Measurements from ENCODE around the gene C9orf153. TPM values are rescaled to one million over a fixed set of nuclear protein-coding genes. Genes with fewer than 3 reads are reported as not detected.

The C9orf153 gene
- total and polyA plus RNA-seq, 2 donors (not counting 1 experiment from before 2014, with no cell fraction given): 0.67 TPM; not detected in 1

- H3K9ac ChIP-seq (ENCODE audit: low read length): no peak overlapping the region
- no peaks in the 10 kb centered on the region for H3K4me1 Mint-ChIP-seq
- no peaks in the 10 kb centered on the region for H3K9me3 Mint-ChIP-seq (ENCODE audit: insufficient read depth)
- ATAC-seq (ENCODE audit: low read depth) (no peak), DNase-seq (no peak)
- CTCF ChIA-PET: no interaction called here
- H2AFZ ChIP-seq (ENCODE audit: insufficient read depth, low read depth, low read length, poor library complexity, severe bottlenecking): no peak overlapping the region
- POLR2A ChIA-PET: no interaction called here
- no peak overlapping the region for H3K4me3 ChIP-seq (ENCODE audit: control extremely low read depth in 1 of 5, extremely low read depth in 1 of 5, insufficient read depth in 1 of 5, low read depth in 2 of 5, low read length in 4 of 5)
- H3K4me2 ChIP-seq (replicated peaks; ENCODE audit: low read depth, low read length, poor library complexity, severe bottlenecking): no peak overlapping the region
- TF ChIP-seq CTCF (IDR thresholded peaks at IDR 0.05): no peak
- TF ChIP-seq EZH2 (IDR thresholded peaks at IDR 0.05; ENCODE audit: borderline replicate concordance, insufficient read depth, low read depth, low read length, poor library complexity, severe bottlenecking): no peak
- H3K36me3 ChIP-seq (replicated peaks in 1 of 2; ENCODE audit: control extremely low read depth in 1 of 2, control insufficient read depth in 1 of 2, extremely low read depth in 1 of 2, insufficient read depth in 2 of 2, low read length in 1 of 2): no peaks in the 10 kb centered on the region
- no peak overlapping the region for H3K27ac ChIP-seq (ENCODE audit: low read length in 2 of 2)
- no peaks in the 10 kb centered on the region for H4K20me1 ChIP-seq (ENCODE audit: control insufficient read depth, insufficient read depth, low read length, poor library complexity, severe bottlenecking)
- H3K27ac Mint-ChIP-seq: no peak overlapping the region
- H3K27me3 Mint-ChIP-seq: peaks cover 15% of the 10 kb centered on the region
- no peaks in the 10 kb centered on the region for H3K4me1 ChIP-seq (ENCODE audit: control insufficient read depth in 2 of 2, insufficient read depth in 2 of 2, low read length in 2 of 2)
- H3K9me3 ChIP-seq (ENCODE audit: control extremely low read depth in 1 of 3, control insufficient read depth in 2 of 3, insufficient read depth in 1 of 3, low read length in 2 of 3): no peaks in the 10 kb centered on the region
- WGBS (ENCODE audit: insufficient coverage): no CpG with 5 or more reads among the region's 3 CpGs
- intact Hi-C loops (cut with micrococcal nuclease): no loop called here
- no peaks in the 10 kb centered on the region for H3K27me3 ChIP-seq (replicated peaks in 1 of 4; ENCODE audit: control extremely low read depth in 1 of 4, control insufficient read depth in 3 of 4, insufficient read depth in 4 of 4, low read length in 3 of 4)
- no peak overlapping the region for H3K4me3 Mint-ChIP-seq
- no peaks in the 10 kb centered on the region for H3K79me2 ChIP-seq (ENCODE audit: control insufficient read depth, insufficient read depth, low read length)
Observed at GRCh38 chr9:86181379-86182315, 77.8 kb downstream of the C9orf153 start.

GRCh38 chr9:86178503-86178902, 81.0 kb downstream of the C9orf153 start:
- Histone ChIP-seq H3K27me3 (replicated peaks in 1 of 4; ENCODE audit: control extremely low read depth in 1 of 4, control insufficient read depth in 3 of 4, insufficient read depth in 4 of 4, low read length in 3 of 4) (peaks cover 0 to 2% (median 0%) of the 10 kb centered on the region in 4 experiments), H3K4me2 (replicated peaks; ENCODE audit: low read depth, low read length, poor library complexity, severe bottlenecking) (no peak overlapping the region), H3K79me2 (ENCODE audit: control insufficient read depth, insufficient read depth, low read length) (no peaks in the 10 kb centered on the region), H3K4me1 (ENCODE audit: control insufficient read depth in 2 of 2, insufficient read depth in 2 of 2, low read length in 2 of 2) (no peaks in the 10 kb centered on the region), H2AFZ (ENCODE audit: insufficient read depth, low read depth, low read length, poor library complexity, severe bottlenecking) (no peak overlapping the region), H3K9ac (ENCODE audit: low read length) (no peak overlapping the region), H4K20me1 (ENCODE audit: control insufficient read depth, insufficient read depth, low read length, poor library complexity, severe bottlenecking) (no peaks in the 10 kb centered on the region), H3K36me3 (replicated peaks in 1 of 2; ENCODE audit: control extremely low read depth in 1 of 2, control insufficient read depth in 1 of 2, extremely low read depth in 1 of 2, insufficient read depth in 2 of 2, low read length in 1 of 2) (no peaks in the 10 kb centered on the region), H3K4me3 (ENCODE audit: control extremely low read depth in 1 of 5, extremely low read depth in 1 of 5, insufficient read depth in 1 of 5, low read depth in 2 of 5, low read length in 4 of 5) (no peak overlapping the region), H3K9me3 (ENCODE audit: control extremely low read depth in 1 of 3, control insufficient read depth in 2 of 3, insufficient read depth in 1 of 3, low read length in 2 of 3) (no peaks in the 10 kb centered on the region), H3K27ac (ENCODE audit: low read length in 2 of 2) (no peak overlapping the region)
- WGBS (ENCODE audit: insufficient coverage): 100% methylated on average over 1 of the region's 5 CpGs
- no peaks in the 10 kb centered on the region for H3K4me1 Mint-ChIP-seq
- POLR2A ChIA-PET: no interaction called here
- intact Hi-C loops (cut with micrococcal nuclease): no loop called here
- TF ChIP-seq EZH2 (IDR thresholded peaks at IDR 0.05; ENCODE audit: borderline replicate concordance, insufficient read depth, low read depth, low read length, poor library complexity, severe bottlenecking): no peak
- no peak for TF ChIP-seq CTCF (IDR thresholded peaks at IDR 0.05)
- H3K27me3 Mint-ChIP-seq: peaks cover 13% of the 10 kb centered on the region
- DNase-seq (no peak), ATAC-seq (ENCODE audit: low read depth) (no peak)
- H3K4me3 Mint-ChIP-seq: no peak overlapping the region
- no peak overlapping the region for H3K27ac Mint-ChIP-seq
- CTCF ChIA-PET: no interaction called here
- H3K9me3 Mint-ChIP-seq (ENCODE audit: insufficient read depth): no peaks in the 10 kb centered on the region
